Measurements from ENCODE around the gene KIAA1671. TPM values are rescaled to one million over a fixed set of nuclear protein-coding genes. Genes with fewer than 3 reads are reported as not detected.

Gene KIAA1671
- polyA plus RNA-seq, 2 donors, result 14.2 to 17.7 TPM

DNA sequence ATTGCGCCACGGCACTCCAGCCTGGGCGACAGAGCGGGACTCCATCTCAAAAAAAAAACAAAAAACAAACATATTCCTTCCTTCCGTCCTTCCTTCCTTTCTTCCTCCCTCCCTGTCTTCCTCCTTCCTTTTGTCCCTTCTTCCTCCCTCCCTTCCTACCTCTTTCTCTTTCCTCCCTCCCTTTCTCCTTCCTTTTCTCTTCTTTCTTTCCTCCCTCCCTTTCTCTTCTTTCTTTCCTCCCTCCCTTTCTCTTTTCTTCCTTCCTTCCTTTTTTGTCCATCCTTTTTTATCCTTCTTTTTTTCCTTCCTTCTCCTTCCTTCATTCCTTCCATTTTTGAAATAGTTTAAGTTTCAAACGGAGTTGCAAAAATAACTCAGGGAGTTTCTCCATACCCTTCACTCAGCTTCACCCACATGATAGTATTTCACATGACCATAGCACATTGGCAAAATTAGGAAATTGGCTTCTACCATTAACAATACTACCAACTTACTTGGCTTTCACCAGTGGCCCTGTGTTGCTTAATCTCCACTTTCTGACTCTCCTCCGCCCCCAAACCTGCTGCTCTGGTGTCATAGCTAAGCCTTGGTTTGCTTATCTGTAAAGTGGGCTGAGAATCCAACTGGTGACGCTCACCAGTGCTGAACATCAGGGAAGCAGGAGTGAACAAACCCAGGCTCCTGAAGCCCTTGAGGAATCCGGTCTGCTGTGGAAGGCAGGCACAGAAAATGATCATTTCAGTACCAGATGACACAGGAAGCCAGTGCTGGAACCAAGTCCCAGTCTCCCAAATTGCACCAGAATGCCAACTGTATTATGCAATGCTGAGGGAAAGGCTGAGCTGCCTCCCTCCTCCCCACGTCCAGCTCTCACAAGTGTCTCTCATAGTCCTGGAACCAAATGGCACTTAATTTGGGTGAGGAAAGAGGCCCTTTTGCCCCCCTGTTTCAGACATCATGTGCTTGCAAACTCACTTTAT, 229.9 kb downstream of the KIAA1671 start:
- H3K9me3 ChIP-seq (ENCODE audit: control insufficient read depth in 2 of 2, insufficient read depth in 1 of 2, low read depth in 1 of 2, low read length in 1 of 2), result peaks cover 0 to 5% of the 10 kb centered on the region in 2 donors
- H3K27ac ChIP-seq (ENCODE audit: low read depth in 2 of 2, low read length in 1 of 2), result no peak overlapping the region
- no peaks in the 10 kb centered on the region for H3K4me1 ChIP-seq (ENCODE audit: control insufficient read depth in 2 of 2, insufficient read depth in 2 of 2, low read length in 1 of 2)
- peaks cover 3 to 28% of the 10 kb centered on the region in 2 donors for H3K36me3 ChIP-seq (ENCODE audit: control insufficient read depth in 2 of 2, insufficient read depth in 2 of 2, low read length in 1 of 2)
- no peak overlapping the region for H3K4me3 ChIP-seq (ENCODE audit: low read depth in 1 of 2, low read length in 2 of 2)
- H3K27me3 ChIP-seq (ENCODE audit: control insufficient read depth in 1 of 2, insufficient read depth in 2 of 2, low read length in 2 of 2), result no peaks in the 10 kb centered on the region
- WGBS, 2 donors, result 82 to 86% methylated on average over 10 of the region's 10 CpGs

DNA sequence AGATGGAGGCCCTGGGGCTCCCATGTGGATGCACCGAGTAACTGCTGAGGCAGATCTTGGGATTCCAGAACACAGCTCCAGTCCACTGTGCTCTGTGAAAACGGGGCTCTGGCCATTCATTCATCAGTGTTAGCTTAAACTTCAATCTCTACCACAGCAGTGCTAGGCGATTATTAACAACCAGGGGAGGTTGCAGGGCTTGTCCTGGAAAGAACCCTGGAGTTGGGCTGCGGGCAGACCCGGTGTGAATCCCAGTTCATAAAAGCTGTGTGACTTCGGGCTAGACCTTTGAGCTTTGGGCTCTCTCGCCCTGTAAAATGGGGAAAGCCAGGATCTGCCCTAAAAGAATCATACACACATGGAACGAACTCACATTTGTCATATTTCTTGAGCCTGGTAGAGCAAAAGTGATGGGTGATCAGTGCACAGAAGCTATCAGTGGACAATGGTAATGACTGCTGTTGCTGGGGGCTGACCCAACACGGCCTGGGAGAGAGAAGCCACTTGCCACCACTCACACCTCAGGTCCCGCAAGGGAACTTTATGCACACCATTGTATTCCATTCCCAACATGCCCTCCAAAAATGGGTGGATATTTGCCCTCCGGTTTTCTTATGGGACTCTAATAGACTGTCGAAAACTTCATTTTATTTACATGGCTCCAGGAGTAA, 231.6 kb downstream of the KIAA1671 start:
- no peaks in the 10 kb centered on the region for H3K27me3 ChIP-seq (ENCODE audit: control insufficient read depth in 1 of 2, insufficient read depth in 2 of 2, low read length in 2 of 2)
- H3K4me3 ChIP-seq (ENCODE audit: low read depth in 1 of 2, low read length in 2 of 2), result no peak overlapping the region
- peaks cover 3 to 28% of the 10 kb centered on the region in 2 donors for H3K36me3 ChIP-seq (ENCODE audit: control insufficient read depth in 2 of 2, insufficient read depth in 2 of 2, low read length in 1 of 2)
- H3K9me3 ChIP-seq (ENCODE audit: control insufficient read depth in 2 of 2, insufficient read depth in 1 of 2, low read depth in 1 of 2, low read length in 1 of 2), result peaks cover 0 to 5% of the 10 kb centered on the region in 2 donors
- H3K4me1 ChIP-seq (ENCODE audit: control insufficient read depth in 2 of 2, insufficient read depth in 2 of 2, low read length in 1 of 2), result no peaks in the 10 kb centered on the region
- WGBS, 2 donors, result 87% methylated on average over 12 of the region's 12 CpGs
- H3K27ac ChIP-seq (ENCODE audit: low read depth in 2 of 2, low read length in 1 of 2), result no peak overlapping the region

GRCh38 chr22:25186140-25186539, 233.6 kb downstream of the KIAA1671 start:
- Histone ChIP-seq H3K4me1 (ENCODE audit: control insufficient read depth in 2 of 2, insufficient read depth in 2 of 2, low read length in 1 of 2) (no peaks in the 10 kb centered on the region), H3K36me3 (ENCODE audit: control insufficient read depth in 2 of 2, insufficient read depth in 2 of 2, low read length in 1 of 2) (peaks cover 7 to 32% of the 10 kb centered on the region in 2 donors), H3K9me3 (ENCODE audit: control insufficient read depth in 2 of 2, insufficient read depth in 1 of 2, low read depth in 1 of 2, low read length in 1 of 2) (no peaks in the 10 kb centered on the region), H3K27ac (ENCODE audit: low read depth in 2 of 2, low read length in 1 of 2) (no peak overlapping the region), H3K4me3 (ENCODE audit: low read depth in 1 of 2, low read length in 2 of 2) (no peak overlapping the region), H3K27me3 (ENCODE audit: control insufficient read depth in 1 of 2, insufficient read depth in 2 of 2, low read length in 2 of 2) (no peaks in the 10 kb centered on the region)
- WGBS, 2 donors, result 84 to 85% methylated on average over 3 of the region's 3 CpGs

GRCh38 chr22:25187469-25187868, 235.0 kb downstream of the KIAA1671 start:
- Histone ChIP-seq H3K27me3 (ENCODE audit: control insufficient read depth in 1 of 2, insufficient read depth in 2 of 2, low read length in 2 of 2) (no peaks in the 10 kb centered on the region), H3K27ac (ENCODE audit: low read depth in 2 of 2, low read length in 1 of 2) (no peak overlapping the region), H3K4me1 (ENCODE audit: control insufficient read depth in 2 of 2, insufficient read depth in 2 of 2, low read length in 1 of 2) (no peaks in the 10 kb centered on the region), H3K4me3 (ENCODE audit: low read depth in 1 of 2, low read length in 2 of 2) (no peak overlapping the region), H3K36me3 (ENCODE audit: control insufficient read depth in 2 of 2, insufficient read depth in 2 of 2, low read length in 1 of 2) (peaks cover 13 to 38% of the 10 kb centered on the region in 2 donors), H3K9me3 (ENCODE audit: control insufficient read depth in 2 of 2, insufficient read depth in 1 of 2, low read depth in 1 of 2, low read length in 1 of 2) (no peaks in the 10 kb centered on the region)
- WGBS, 2 donors, result 86 to 91% methylated on average over 6 of the region's 6 CpGs

GRCh38 chr22:25192406-25192805, 239.9 kb downstream of the KIAA1671 start:
- Histone ChIP-seq H3K27me3 (ENCODE audit: control insufficient read depth in 1 of 2, insufficient read depth in 2 of 2, low read length in 2 of 2) (no peaks in the 10 kb centered on the region), H3K4me3 (ENCODE audit: low read depth in 1 of 2, low read length in 2 of 2) (no peak overlapping the region), H3K9me3 (ENCODE audit: control insufficient read depth in 2 of 2, insufficient read depth in 1 of 2, low read depth in 1 of 2, low read length in 1 of 2) (no peaks in the 10 kb centered on the region), H3K27ac (ENCODE audit: low read depth in 2 of 2, low read length in 1 of 2) (no peak overlapping the region), H3K4me1 (ENCODE audit: control insufficient read depth in 2 of 2, insufficient read depth in 2 of 2, low read length in 1 of 2) (no peaks in the 10 kb centered on the region), H3K36me3 (ENCODE audit: control insufficient read depth in 2 of 2, insufficient read depth in 2 of 2, low read length in 1 of 2) (peaks cover 19 to 37% of the 10 kb centered on the region in 2 donors)
- WGBS, 2 donors, result 82 to 83% methylated on average over 12 of the region's 12 CpGs

DNA sequence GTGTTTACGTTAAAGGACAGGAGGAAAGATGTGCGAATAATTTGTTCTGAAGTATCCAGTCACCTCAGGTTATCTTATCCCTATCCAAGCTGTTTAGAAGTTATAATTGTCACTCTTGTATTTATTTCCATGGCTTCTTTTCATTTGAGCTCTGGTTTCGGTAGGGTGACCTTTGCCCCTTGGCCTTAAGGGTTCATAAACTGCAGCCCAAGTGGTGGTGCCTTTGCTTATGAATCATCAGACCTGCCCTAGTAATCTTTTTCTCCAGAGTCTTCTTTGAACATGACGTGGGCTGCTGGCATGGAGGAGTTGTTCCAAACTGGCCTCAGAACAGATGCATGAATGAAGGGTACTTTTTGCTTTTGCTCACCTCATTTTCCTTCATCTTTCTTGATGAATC, 240.6 kb downstream of the KIAA1671 start:
- Histone ChIP-seq H3K4me1 (ENCODE audit: control insufficient read depth in 2 of 2, insufficient read depth in 2 of 2, low read length in 1 of 2) (no peaks in the 10 kb centered on the region), H3K9me3 (ENCODE audit: control insufficient read depth in 2 of 2, insufficient read depth in 1 of 2, low read depth in 1 of 2, low read length in 1 of 2) (no peaks in the 10 kb centered on the region), H3K36me3 (ENCODE audit: control insufficient read depth in 2 of 2, insufficient read depth in 2 of 2, low read length in 1 of 2) (peaks cover 19 to 44% of the 10 kb centered on the region in 2 donors), H3K27me3 (ENCODE audit: control insufficient read depth in 1 of 2, insufficient read depth in 2 of 2, low read length in 2 of 2) (no peaks in the 10 kb centered on the region), H3K27ac (ENCODE audit: low read depth in 2 of 2, low read length in 1 of 2) (no peak overlapping the region), H3K4me3 (ENCODE audit: low read depth in 1 of 2, low read length in 2 of 2) (no peak overlapping the region)
- WGBS, 2 donors, result 65 to 67% methylated on average over 4 of the region's 4 CpGs

DNA sequence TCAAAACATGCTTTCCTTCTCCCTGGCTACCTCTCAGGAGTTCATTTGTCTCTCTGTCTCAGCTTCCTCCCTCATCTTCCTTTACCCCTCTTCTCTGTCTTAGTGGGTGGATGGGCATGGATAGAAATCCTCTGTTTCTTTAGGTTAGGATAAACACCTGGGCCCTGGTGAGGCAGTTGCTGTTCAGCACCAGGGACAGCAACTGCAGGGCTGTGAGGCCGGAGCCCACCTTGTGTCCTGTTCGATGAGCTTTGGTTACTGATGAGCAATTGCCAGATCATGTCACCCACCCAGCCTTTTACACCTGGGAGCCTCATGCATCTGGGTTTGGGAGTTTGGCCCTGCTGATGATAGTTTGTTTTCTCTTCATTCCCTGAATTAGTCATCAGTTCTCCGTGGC, 241.0 kb downstream of the KIAA1671 start:
- H3K4me3 ChIP-seq (ENCODE audit: low read depth in 1 of 2, low read length in 2 of 2), result no peak overlapping the region
- no peaks in the 10 kb centered on the region for H3K4me1 ChIP-seq (ENCODE audit: control insufficient read depth in 2 of 2, insufficient read depth in 2 of 2, low read length in 1 of 2)
- H3K9me3 ChIP-seq (ENCODE audit: control insufficient read depth in 2 of 2, insufficient read depth in 1 of 2, low read depth in 1 of 2, low read length in 1 of 2), result no peaks in the 10 kb centered on the region
- peaks cover 19 to 45% of the 10 kb centered on the region in 2 donors for H3K36me3 ChIP-seq (ENCODE audit: control insufficient read depth in 2 of 2, insufficient read depth in 2 of 2, low read length in 1 of 2)
- H3K27ac ChIP-seq (ENCODE audit: low read depth in 2 of 2, low read length in 1 of 2), result no peak overlapping the region
- H3K27me3 ChIP-seq (ENCODE audit: control insufficient read depth in 1 of 2, insufficient read depth in 2 of 2, low read length in 2 of 2), result no peaks in the 10 kb centered on the region
- whole genome bisulfite sequencing, 2 donors, result 60 to 64% methylated on average over 3 of the region's 3 CpGs

DNA sequence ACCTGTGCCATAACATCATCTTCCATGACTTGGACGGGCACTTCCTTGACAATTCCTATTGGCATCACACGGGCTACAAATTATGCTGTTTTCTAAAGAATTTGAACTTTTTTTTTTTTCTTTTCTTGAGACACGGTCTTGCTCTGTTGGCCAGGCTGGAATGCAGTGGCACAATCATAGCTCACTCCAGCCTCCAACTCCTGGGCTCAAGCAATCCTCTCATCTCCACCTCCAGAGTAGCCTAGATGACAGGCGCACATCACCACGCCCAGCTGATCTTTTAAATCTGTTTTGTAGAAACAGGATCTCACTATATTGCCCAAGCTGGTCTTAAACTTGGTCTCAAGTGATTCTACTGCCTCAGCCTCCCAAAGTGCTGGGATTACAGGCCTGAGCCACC, 243.8 kb downstream of the KIAA1671 start:
- Histone ChIP-seq H3K4me3 (ENCODE audit: low read depth in 1 of 2, low read length in 2 of 2) (no peak overlapping the region), H3K27ac (ENCODE audit: low read depth in 2 of 2, low read length in 1 of 2) (no peak overlapping the region), H3K4me1 (ENCODE audit: control insufficient read depth in 2 of 2, insufficient read depth in 2 of 2, low read length in 1 of 2) (no peaks in the 10 kb centered on the region), H3K9me3 (ENCODE audit: control insufficient read depth in 2 of 2, insufficient read depth in 1 of 2, low read depth in 1 of 2, low read length in 1 of 2) (no peaks in the 10 kb centered on the region), H3K27me3 (ENCODE audit: control insufficient read depth in 1 of 2, insufficient read depth in 2 of 2, low read length in 2 of 2) (no peaks in the 10 kb centered on the region), H3K36me3 (ENCODE audit: control insufficient read depth in 2 of 2, insufficient read depth in 2 of 2, low read length in 1 of 2) (peaks cover 15 to 40% of the 10 kb centered on the region in 2 donors)
- WGBS, 2 donors, result 88 to 91% methylated on average over 5 of the region's 5 CpGs

GRCh38 chr22:25197340-25197739, 244.8 kb downstream of the KIAA1671 start:
- H3K27me3 ChIP-seq (ENCODE audit: control insufficient read depth in 1 of 2, insufficient read depth in 2 of 2, low read length in 2 of 2), result no peaks in the 10 kb centered on the region
- WGBS, 2 donors, result 88% methylated on average over 4 of the region's 4 CpGs
- H3K9me3 ChIP-seq (ENCODE audit: control insufficient read depth in 2 of 2, insufficient read depth in 1 of 2, low read depth in 1 of 2, low read length in 1 of 2), result no peaks in the 10 kb centered on the region
- no peak overlapping the region for H3K27ac ChIP-seq (ENCODE audit: low read depth in 2 of 2, low read length in 1 of 2)
- no peak overlapping the region for H3K4me3 ChIP-seq (ENCODE audit: low read depth in 1 of 2, low read length in 2 of 2)
- H3K36me3 ChIP-seq (ENCODE audit: control insufficient read depth in 2 of 2, insufficient read depth in 2 of 2, low read length in 1 of 2), result peaks cover 11 to 34% of the 10 kb centered on the region in 2 donors
- H3K4me1 ChIP-seq (ENCODE audit: control insufficient read depth in 2 of 2, insufficient read depth in 2 of 2, low read length in 1 of 2), result no peaks in the 10 kb centered on the region

Data from esophagus (tissue), 2 donors.